Gastroesophageal sphincter (tissue), 4 donors: ENCODE results near the gene OTOF. TPM values are rescaled to one million over a fixed set of nuclear protein-coding genes. Genes with fewer than 3 reads are reported as not detected.

ENCODE experiments used
- ATAC-seq: fragments of 150-250 bp; one replicate; pipeline ENCODE4 v1.9.1; 2016; ENCODE audit warnings: mild to moderate bottlenecking, moderate library complexity
- H3K27ac ChIP-seq, 4 donors: fragments of 200-600 bp; sonication (generic) in 3 of 4; 1 replicate in 3 of 4; 2 replicates in 1 of 4; pipeline ENCODE4 v1.5.1; 2016 to 2019
- H3K27me3 ChIP-seq: fragments of 200-600 bp; sonication (generic); one replicate; pipeline ENCODE4 v1.5.1; 2019
- H3K36me3 ChIP-seq, 2 donors: fragments of 200-600 bp; sonication (generic); one replicate each; pipeline ENCODE4 v1.5.1; 2019; ENCODE audit warnings: control low read depth in 1 of 2
- H3K4me1 ChIP-seq, 3 donors: fragments of 200-600 bp; sonication (generic); 1 replicate in 2 of 3; 2 replicates in 1 of 3; pipeline ENCODE4 v1.5.1; 2016 to 2019; ENCODE audit warnings: control low read depth in 2 of 3
- H3K4me3 ChIP-seq, 2 donors: fragments of 200-600 bp; sonication (generic); one replicate each; pipeline ENCODE4 v1.5.1; 2019; ENCODE audit warnings: mild to moderate bottlenecking in 1 of 2, moderate library complexity in 1 of 2
- H3K9me3 ChIP-seq, 3 donors: fragments of 200-600 bp; sonication (generic); one replicate each; pipeline ENCODE4 v1.5.1; 2017 to 2019; ENCODE audit warnings: control low read depth in 2 of 3
- EP300 ChIP-seq: sonication (generic); formaldehyde crosslinking; IDR thresholded peaks from one replicate; pipeline ENCODE4 v1.6.1; 2017; ENCODE audit warnings: antibody characterized with exemption, mild to moderate bottlenecking
- POLR2A ChIP-seq, 2 donors: fragments of 450-650 bp; IDR thresholded peaks; one replicate each; pipeline ENCODE4 v1.6.1; 2017; ENCODE audit warnings: antibody characterized with exemption in 2 of 2, mild to moderate bottlenecking in 2 of 2, moderate library complexity in 1 of 2
- POLR2AphosphoS5 ChIP-seq: sonication (generic); formaldehyde crosslinking; IDR thresholded peaks from one replicate; pipeline ENCODE4 v1.6.1; 2017; ENCODE audit warnings: antibody characterized with exemption
- WGBS, 2 donors: methylation state at CpG; one replicate each; pipeline ENCODE4 v1.1.5; 2018; ENCODE audit warnings: low coverage in 1 of 2; 5-methylcytosine and 5-hydroxymethylcytosine counted together
- total RNA-seq, 4 donors: library from RNA; depleted of rRNA; stranded (reverse); fragments of >200 nt; gene quantifications; one replicate each; pipeline ENCODE4 v1.1.0, GENCODE V29; 2016
- TF ChIP-seq, protein P1 (sequence below), 4 experiments: fragments of 200-600 bp in 2 of 4; fragments of 450-650 bp in 2 of 4; sonication (generic) in 1 of 4; IDR thresholded peaks; one replicate each; pipeline ENCODE4 v1.5.1; 2017 to 2019; ENCODE audit warnings: antibody characterized with exemption in 4 of 4, mild to moderate bottlenecking in 2 of 4, moderate library complexity in 2 of 4

OTOF gene
- total RNA-seq, 4 donors from 2014 or later = under 0.01 to 0.35 TPM; not detected in 2

DNA sequence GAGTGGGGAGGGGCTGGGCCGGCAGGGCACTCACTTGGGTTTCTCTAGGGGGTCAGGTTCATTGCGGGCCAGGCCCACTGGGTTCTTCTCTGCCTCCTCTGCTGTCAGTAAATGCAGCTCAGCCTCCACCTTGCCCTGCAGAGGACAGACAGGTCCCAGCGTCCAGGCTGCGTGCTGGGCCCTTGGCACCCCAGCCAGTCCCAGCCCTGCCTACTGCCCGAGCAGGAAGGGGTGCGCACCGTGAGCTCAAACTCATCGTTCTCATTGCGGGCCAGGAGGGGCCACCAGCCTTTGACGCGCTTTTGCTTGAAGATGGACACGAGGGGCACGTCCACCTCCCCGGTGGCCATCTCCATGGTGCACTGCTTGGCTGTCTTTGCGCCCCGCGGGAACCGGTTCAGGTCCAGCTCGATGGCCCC is 17.3 kb downstream of the OTOF start:
- H3K27ac ChIP-seq = no peak overlapping the region
- H3K4me3 ChIP-seq = no peak overlapping the region
- H3K27me3 ChIP-seq = no peaks in the 10 kb centered on the region
- H3K36me3 ChIP-seq = no peaks in the 10 kb centered on the region
- WGBS, 2 donors = no CpG with 5 or more reads among the region's 19 CpGs
- TF ChIP-seq, protein P1, sequence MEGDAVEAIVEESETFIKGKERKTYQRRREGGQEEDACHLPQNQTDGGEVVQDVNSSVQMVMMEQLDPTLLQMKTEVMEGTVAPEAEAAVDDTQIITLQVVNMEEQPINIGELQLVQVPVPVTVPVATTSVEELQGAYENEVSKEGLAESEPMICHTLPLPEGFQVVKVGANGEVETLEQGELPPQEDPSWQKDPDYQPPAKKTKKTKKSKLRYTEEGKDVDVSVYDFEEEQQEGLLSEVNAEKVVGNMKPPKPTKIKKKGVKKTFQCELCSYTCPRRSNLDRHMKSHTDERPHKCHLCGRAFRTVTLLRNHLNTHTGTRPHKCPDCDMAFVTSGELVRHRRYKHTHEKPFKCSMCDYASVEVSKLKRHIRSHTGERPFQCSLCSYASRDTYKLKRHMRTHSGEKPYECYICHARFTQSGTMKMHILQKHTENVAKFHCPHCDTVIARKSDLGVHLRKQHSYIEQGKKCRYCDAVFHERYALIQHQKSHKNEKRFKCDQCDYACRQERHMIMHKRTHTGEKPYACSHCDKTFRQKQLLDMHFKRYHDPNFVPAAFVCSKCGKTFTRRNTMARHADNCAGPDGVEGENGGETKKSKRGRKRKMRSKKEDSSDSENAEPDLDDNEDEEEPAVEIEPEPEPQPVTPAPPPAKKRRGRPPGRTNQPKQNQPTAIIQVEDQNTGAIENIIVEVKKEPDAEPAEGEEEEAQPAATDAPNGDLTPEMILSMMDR (IDR thresholded peaks at IDR 0.05) = no peak
- TF ChIP-seq POLR2AphosphoS5 = no peak
- TF ChIP-seq EP300 = no peak
- TF ChIP-seq POLR2A (IDR thresholded peaks at IDR 0.05) = no peak
- ATAC-seq = no peak
- no peaks in the 10 kb centered on the region for H3K9me3 ChIP-seq
- H3K4me1 ChIP-seq = no peaks in the 10 kb centered on the region

DNA sequence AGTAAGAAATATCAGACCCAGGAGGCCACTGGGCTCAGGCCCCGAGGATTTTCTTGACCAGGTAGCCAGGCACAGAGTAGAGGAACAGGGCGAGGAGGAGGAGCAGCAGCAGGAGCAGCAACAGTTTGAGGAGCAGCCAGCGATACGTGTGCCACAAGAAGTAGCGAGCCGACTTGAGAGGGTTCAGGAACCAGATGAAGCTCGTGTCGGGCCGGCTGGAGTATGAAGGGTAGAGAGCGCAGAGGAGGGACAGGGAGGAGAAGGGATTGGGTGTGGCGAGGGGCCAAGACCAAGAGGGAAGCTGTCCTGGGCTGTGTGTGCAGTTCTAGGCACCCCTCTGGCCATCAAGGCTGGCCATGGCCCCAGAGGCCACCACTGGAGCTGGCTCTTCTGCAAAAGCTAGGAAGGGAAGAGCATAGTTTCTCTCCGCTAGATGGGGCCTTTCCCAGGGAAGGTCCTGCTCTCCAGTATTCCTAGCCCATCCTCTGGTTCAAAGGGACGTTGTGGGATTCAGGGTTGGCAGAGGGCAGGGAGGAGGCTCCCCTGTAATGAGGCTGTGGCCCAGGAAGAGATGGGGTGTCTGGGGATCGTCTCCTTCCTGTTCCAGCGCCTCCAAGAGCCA is 17.8 kb downstream of the OTOF start:
- Histone ChIP-seq H3K36me3 (no peaks in the 10 kb centered on the region), H3K27ac (no peak overlapping the region), H3K9me3 (no peaks in the 10 kb centered on the region), H3K27me3 (no peaks in the 10 kb centered on the region), H3K4me1 (no peaks in the 10 kb centered on the region), H3K4me3 (no peak overlapping the region)
- TF ChIP-seq POLR2AphosphoS5 (no peak), POLR2A (IDR thresholded peaks at IDR 0.05) (no peak), EP300 (no peak)
- TF ChIP-seq, protein P1 (IDR thresholded peaks at IDR 0.05) = no peak
- ATAC-seq = no peak
- 79 to 88% methylated on average over 5 to 12 of the region's 15 CpGs for WGBS, 2 donors

DNA sequence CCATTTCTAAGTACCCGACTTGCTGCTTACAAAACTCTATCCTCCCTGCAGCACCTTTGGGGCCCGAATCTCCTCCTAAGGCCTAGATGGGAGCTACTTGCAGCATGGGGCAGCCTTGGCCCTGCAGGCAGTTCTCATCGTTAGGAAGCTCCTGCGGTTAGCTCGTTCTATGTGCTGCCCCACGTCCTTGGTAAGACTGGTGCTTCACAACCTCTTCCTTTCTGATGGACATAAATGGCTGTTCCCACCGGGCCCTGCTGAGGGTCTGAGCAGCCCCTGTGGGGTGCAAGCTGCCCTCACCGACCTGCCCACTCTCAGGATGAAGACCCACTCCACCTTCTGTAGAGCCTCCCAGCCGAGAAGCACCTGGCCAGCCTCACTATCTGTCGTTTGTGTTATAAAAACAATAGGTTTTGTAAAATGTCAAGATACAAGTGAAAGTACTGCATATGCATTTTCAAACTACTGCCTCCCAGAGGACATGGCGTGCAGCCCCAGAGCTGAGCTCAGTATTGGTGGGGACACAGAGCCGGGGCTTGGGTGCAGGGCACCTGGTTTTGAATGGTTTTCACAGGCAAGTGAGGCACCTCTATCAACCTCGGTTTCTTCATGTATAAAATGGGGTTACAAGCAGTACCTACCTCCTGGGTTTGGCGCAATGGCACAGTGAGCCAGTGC is 19.4 kb downstream of the OTOF start:
- Histone ChIP-seq H3K27me3 (no peaks in the 10 kb centered on the region), H3K27ac (no peak overlapping the region), H3K4me1 (no peaks in the 10 kb centered on the region), H3K9me3 (no peaks in the 10 kb centered on the region), H3K36me3 (no peaks in the 10 kb centered on the region), H3K4me3 (no peak overlapping the region)
- 40 to 84% methylated on average over 2 to 10 of the region's 14 CpGs for WGBS, 2 donors
- no peak for ATAC-seq
- TF ChIP-seq POLR2A (IDR thresholded peaks at IDR 0.05) = no peak
- no peak for TF ChIP-seq EP300
- TF ChIP-seq POLR2AphosphoS5 = no peak
- TF ChIP-seq, protein P1 (IDR thresholded peaks at IDR 0.05) = no peak

DNA sequence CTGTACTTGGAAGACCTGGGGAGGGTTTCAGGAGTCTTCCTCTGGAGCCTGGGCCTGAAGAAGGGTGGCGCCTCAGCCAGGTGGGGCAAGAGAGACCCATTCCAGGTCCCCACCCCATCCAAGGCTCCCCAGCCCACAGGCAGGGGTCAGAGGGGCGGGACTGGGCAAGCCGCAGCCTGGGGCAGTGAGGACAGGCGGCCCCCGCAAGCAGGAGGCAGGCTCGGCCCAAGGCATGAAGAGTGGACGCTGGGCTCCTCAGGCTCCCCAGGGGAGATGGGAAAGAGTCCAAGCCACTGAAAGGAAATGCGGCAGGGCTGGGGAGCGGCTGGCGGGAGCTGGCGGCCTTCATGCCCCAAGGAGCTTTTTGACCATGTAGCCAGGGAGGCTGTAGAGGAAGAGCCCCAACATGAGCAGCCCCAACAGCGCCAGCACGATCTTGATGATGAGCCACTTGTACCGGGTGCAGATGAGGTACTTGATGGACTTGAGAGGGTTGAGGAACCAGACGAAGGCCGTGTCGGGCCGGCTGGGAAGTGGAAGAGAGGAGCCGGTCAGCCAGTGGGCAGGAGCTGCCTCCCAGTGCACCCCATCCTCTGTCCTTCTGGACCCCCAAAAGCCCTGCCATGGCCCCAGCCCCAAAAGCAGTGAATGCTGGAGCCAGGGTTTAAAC is 20.1 kb downstream of the OTOF start:
- Histone ChIP-seq H3K4me3 (no peak overlapping the region), H3K27ac (no peak overlapping the region), H3K36me3 (no peaks in the 10 kb centered on the region), H3K4me1 (no peaks in the 10 kb centered on the region), H3K27me3 (no peaks in the 10 kb centered on the region), H3K9me3 (no peaks in the 10 kb centered on the region)
- no peak for ATAC-seq
- WGBS, 2 donors = 80 to 100% methylated on average over 1 to 8 of the region's 19 CpGs
- TF ChIP-seq POLR2AphosphoS5 (no peak), POLR2A (IDR thresholded peaks at IDR 0.05) (no peak), EP300 (no peak)
- TF ChIP-seq, protein P1 (IDR thresholded peaks at IDR 0.05) = no peak
